GM23248 (cell line): ENCODE results near the gene HMG20A. TPM values are rescaled to one million over a fixed set of nuclear protein-coding genes. Genes with fewer than 3 reads are reported as not detected.

Experiments
- DNase-seq: peaks from one replicate; pipeline ENCODE4 v3.0.0-alpha.2; 2015
- H2AFZ ChIP-seq: fragments of 200-600 bp; sonication (generic); 2 replicates; pipeline ENCODE4 v1.6.1; 2016; ENCODE audit warnings: antibody characterized with exemption
- H3F3A ChIP-seq: fragments of 200-600 bp; sonication (generic); 2 replicates; pipeline ENCODE4 v1.6.1; 2016; ENCODE audit warnings: mild to moderate bottlenecking, antibody characterized with exemption, mixed run types; ENCODE audit not compliant: insufficient read depth
- H3K27ac ChIP-seq: fragments of 200-600 bp; sonication (generic); 2 replicates; pipeline ENCODE4 v1.5.1; 2016; ENCODE audit warnings: mild to moderate bottlenecking
- H3K27me3 ChIP-seq: fragments of 200-600 bp; sonication (generic); replicated peaks from 2 replicates; pipeline ENCODE4 v1.6.1; 2016; ENCODE audit warnings: mild to moderate bottlenecking; ENCODE audit not compliant: insufficient read depth
- H3K36me3 ChIP-seq: fragments of 200-600 bp; sonication (generic); 2 replicates; pipeline ENCODE4 v1.6.1; 2016; ENCODE audit warnings: low read depth, mild to moderate bottlenecking
- H3K4me1 ChIP-seq: fragments of 200-600 bp; sonication (generic); 2 replicates; pipeline ENCODE4 v1.6.1; 2016; ENCODE audit warnings: mild to moderate bottlenecking; ENCODE audit not compliant: insufficient read depth
- H3K4me2 ChIP-seq: fragments of 200-600 bp; sonication (generic); one replicate; pipeline ENCODE4 v1.6.1; 2016; ENCODE audit warnings: mild to moderate bottlenecking; ENCODE audit not compliant: unreplicated experiment
- H3K4me3 ChIP-seq: fragments of 200-600 bp; sonication (generic); 2 replicates; pipeline ENCODE4 v1.5.1; 2016; ENCODE audit warnings: mild to moderate bottlenecking
- H3K79me2 ChIP-seq: fragments of 200-600 bp; sonication (generic); 2 replicates; pipeline ENCODE4 v1.6.1; 2016; ENCODE audit warnings: mild to moderate bottlenecking; ENCODE audit not compliant: insufficient read depth
- H3K9ac ChIP-seq: fragments of 200-600 bp; sonication (generic); 2 replicates; pipeline ENCODE4 v1.6.1; 2016; ENCODE audit warnings: mild to moderate bottlenecking
- H3K9me2 ChIP-seq: fragments of 200-600 bp; sonication (generic); 2 replicates; pipeline ENCODE4 v1.6.1; 2016; ENCODE audit warnings: mixed run types, mild to moderate bottlenecking, moderate library complexity; ENCODE audit not compliant: insufficient read depth
- H3K9me3 ChIP-seq: fragments of 200-600 bp; sonication (generic); one replicate; pipeline ENCODE4 v1.6.1; 2017; ENCODE audit warnings: low read depth
- H4K20me1 ChIP-seq: fragments of 200-600 bp; sonication (generic); 2 replicates; pipeline ENCODE4 v1.6.0; 2016; ENCODE audit not compliant: insufficient read depth
- EZH2 ChIP-seq: fragments of 200-600 bp; sonication (generic); IDR thresholded peaks from 2 replicates; pipeline ENCODE4 v1.6.1; 2018; ENCODE audit warnings: antibody characterized with exemption, mild to moderate bottlenecking; ENCODE audit not compliant: insufficient read depth, poor library complexity, severe bottlenecking
- EZH2phosphoT487 ChIP-seq: fragments of 200-600 bp; sonication (generic); IDR thresholded peaks from 2 replicates; pipeline ENCODE4 v1.6.1; 2018; ENCODE audit warnings: antibody characterized with exemption, moderate library complexity, mild to moderate bottlenecking, low read depth; ENCODE audit not compliant: insufficient read depth
- WGBS, 2 experiments: methylation state at CpG; one replicate each; pipeline ENCODE4 v1.1.6; 2015 to 2017; ENCODE audit warnings: low lambda C conversion rate in 2 of 2, low coverage in 1 of 2; ENCODE audit errors: missing lambda C conversion rate in 2 of 2; 5-methylcytosine and 5-hydroxymethylcytosine counted together
- in situ Hi-C: fragments of 300-500 bp; cut with MboI; formaldehyde crosslinking; loops from 2 replicates; pipeline ENCODE4 v1.15.0; 2020
- polyA plus RNA-seq: library from polyadenylated mRNA; unstranded; fragments of >200 nt; fragmentation: Nextera tagmentation; extraction: Ambion mirVana; gene quantifications from 2 replicates; pipeline ENCODE4 v1.2.1, GENCODE V29; 2016
- total RNA-seq: library from RNA; depleted of rRNA; stranded (reverse); fragments of >200 nt; shearing (Covaris generic); gene quantifications from 2 replicates; pipeline ENCODE4 v1.2.3, GENCODE V29; 2014

Gene HMG20A
- total and polyA plus RNA-seq, 2 experiments from 2014 or later: 15.1 to 25.1 TPM

DNA sequence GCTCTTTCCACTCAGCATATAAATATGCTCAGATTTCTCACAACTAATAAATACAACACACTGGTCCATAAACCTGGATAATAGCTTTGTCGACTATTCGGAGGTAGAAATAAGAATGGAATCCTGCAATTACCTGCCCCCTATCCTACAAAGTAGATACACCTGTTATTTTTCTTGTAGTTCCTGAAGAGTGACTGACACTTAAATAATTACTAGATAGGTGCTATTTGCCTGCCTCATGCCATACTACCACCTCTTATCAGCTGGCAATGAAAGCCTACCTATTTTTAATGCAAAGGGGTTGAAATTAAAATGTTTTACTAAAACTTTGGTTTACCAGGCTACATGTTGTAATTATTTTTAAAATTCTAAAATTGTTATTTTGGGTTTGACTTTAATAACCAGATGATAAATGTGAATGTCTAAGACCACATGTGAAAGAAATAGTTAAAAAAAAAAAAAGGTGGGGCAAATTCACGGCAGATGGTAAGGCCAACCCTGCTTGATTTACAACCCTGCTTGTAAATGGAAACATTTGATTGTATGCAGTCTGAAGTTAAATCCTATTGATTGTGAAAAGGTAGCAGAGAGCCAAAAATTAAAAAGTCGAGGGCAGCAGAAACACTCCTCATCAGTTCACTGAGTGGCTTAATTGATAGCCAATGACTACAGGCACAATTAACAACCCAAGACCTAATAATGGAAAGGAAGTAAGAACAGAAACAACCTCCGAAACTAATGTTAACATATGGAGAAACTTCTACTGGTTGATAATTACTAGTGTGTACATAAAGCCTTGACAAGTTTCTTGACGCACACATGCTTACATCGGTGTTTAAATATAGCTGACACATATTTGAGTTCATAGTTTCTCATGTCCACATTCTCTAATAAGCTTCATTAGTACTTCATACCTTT is 9.7 kb upstream of the HMG20A start:
- H3K36me3 ChIP-seq: no peaks in the 10 kb centered on the region
- H3F3A ChIP-seq: peaks cover 9% of the 10 kb centered on the region
- no peak overlapping the region for H3K9ac ChIP-seq
- no peak for TF ChIP-seq EZH2
- TF ChIP-seq EZH2phosphoT487: no peak
- in situ Hi-C loops: no loop called here
- H3K27ac ChIP-seq: no peak overlapping the region
- H4K20me1 ChIP-seq: 0 out of 2 replicates have a peak, but pooled peaks cover 16% of the 10 kb centered on the region
- H3K9me3 ChIP-seq: no peaks in the 10 kb centered on the region
- H3K27me3 ChIP-seq: no peaks in the 10 kb centered on the region
- peaks cover 24% of the 10 kb centered on the region for H3K4me1 ChIP-seq
- peaks cover 100% of the 10 kb centered on the region for H3K79me2 ChIP-seq
- 70 to 71% methylated on average over 7 of the region's 7 CpGs for WGBS, 2 experiments
- no peaks in the 10 kb centered on the region for H3K9me2 ChIP-seq
- H3K4me3 ChIP-seq: no peak overlapping the region
- no peak overlapping the region for H3K4me2 ChIP-seq
- DNase-seq: no peak
- H2AFZ ChIP-seq: no peak overlapping the region

DNA sequence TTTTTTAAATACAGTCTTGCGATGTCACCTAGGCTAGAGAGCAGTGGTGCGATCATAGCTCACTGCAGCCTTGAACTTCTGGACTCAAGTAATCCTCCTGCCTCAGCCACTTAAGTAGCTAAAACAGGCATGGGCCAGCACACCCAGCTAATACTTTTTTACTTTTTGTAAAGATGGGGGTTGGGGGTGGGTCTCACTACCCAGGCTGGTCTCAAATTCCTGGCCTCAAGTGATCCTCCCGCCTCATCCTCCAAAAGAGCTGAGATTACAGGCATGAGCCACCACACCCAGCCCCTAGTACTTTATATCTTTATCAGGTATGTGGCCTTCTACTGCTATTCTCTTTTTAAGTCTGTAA is 9.1 kb upstream of the HMG20A start:
- Histone ChIP-seq H3K27me3 (no peaks in the 10 kb centered on the region), H3K9me3 (no peaks in the 10 kb centered on the region), H3F3A (peaks cover 15% of the 10 kb centered on the region), H3K36me3 (no peaks in the 10 kb centered on the region), H3K79me2 (peaks cover 100% of the 10 kb centered on the region), H3K9me2 (no peaks in the 10 kb centered on the region), H2AFZ (no peak overlapping the region), H3K4me3 (no peak overlapping the region), H3K4me2 (no peak overlapping the region), H3K4me1 (peaks cover 31% of the 10 kb centered on the region), H4K20me1 (0 out of 2 replicates have a peak, but pooled peaks cover 19% of the 10 kb centered on the region), H3K27ac (no peak overlapping the region), H3K9ac (no peak overlapping the region)
- WGBS, 2 experiments: 98 to 99% methylated on average over 3 of the region's 3 CpGs
- DNase-seq: no peak
- no peak for TF ChIP-seq EZH2phosphoT487
- no peak for TF ChIP-seq EZH2
- in situ Hi-C loops: no loop called here

DNA sequence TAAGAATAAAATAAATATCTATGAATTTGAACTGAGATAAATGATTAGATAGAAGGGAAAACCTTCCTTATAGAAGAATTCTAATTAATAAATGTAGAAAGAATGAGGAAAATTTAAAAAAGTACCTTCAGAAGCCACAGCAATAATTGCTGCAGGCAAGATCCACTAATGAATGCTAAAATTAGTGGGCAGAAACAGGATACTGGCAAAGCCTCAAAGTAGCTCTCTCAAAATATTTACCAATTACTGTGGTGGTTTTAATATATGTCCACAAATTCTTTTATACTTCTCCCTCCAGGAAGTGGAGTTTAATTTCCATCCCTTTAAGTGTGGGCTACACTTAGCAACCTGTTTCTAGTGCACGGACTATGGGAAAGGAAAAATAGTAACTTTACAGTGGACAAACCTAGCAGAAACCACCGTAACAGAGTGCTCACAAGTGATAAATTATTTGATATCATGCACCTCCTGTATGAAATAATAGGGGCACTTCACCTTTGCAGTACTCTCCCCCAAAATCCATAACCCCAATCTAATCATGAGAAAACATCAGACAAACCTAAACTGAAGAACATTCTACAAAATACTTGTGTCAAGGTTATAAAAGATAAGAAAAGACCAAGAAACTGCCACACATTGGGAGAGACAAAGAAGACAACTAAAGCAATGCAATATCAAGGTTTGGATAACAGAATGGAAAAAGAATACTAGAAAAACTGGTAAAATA is 7.6 kb upstream of the HMG20A start:
- Histone ChIP-seq H3K27me3 (no peaks in the 10 kb centered on the region), H3K27ac (no peak overlapping the region), H2AFZ (no peak overlapping the region), H3K36me3 (no peaks in the 10 kb centered on the region), H3K9ac (no peak overlapping the region), H4K20me1 (peaks cover 26% of the 10 kb centered on the region; the same call in 1 of the 2 replicates), H3K4me2 (no peak overlapping the region), H3K9me2 (no peaks in the 10 kb centered on the region), H3F3A (peaks cover 23% of the 10 kb centered on the region), H3K9me3 (no peaks in the 10 kb centered on the region), H3K4me1 (peaks cover 45% of the 10 kb centered on the region), H3K4me3 (no peak overlapping the region), H3K79me2 (peaks cover 99% of the 10 kb centered on the region)
- in situ Hi-C loops: no loop called here
- 56 to 67% methylated on average over 2 of the region's 2 CpGs for WGBS, 2 experiments
- TF ChIP-seq EZH2 (no peak), EZH2phosphoT487 (no peak)
- DNase-seq: no peak

DNA sequence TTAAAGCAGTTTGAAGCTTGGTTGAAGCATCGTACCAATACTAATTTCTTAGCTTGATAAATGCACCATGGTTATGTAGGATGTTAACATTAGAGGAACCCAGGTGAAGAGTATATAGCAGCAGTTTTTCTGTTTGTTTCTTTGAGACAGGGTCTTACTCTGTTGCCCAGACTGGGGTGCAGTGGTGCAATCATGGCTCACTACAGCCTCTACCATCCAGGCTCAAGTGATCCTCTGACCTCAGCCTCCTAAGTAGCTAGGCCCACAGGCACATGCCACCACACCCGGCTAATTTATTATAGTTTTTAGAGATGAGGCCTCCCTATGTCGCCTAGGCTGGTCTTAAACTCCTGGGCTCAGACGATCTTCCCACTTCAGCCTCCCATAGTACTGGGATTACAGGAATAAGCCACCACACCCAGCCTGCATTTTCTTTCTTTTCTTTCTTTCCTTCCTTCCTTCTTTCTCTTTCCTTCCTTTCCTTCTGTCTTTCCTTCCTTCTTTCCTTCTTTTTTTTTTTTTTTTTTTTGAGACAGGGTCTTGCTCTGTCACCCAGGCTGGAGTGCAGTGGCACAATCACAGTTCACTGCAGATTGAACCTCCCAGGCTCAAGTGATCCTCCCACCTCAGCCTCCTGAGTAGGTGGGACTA is 6.9 kb upstream of the HMG20A start:
- Histone ChIP-seq H3K9me2 (no peaks in the 10 kb centered on the region), H3K27me3 (no peaks in the 10 kb centered on the region), H3K9ac (no peak overlapping the region), H4K20me1 (peaks cover 27% of the 10 kb centered on the region; the same call in 1 of the 2 replicates), H3F3A (peaks cover 30% of the 10 kb centered on the region), H3K9me3 (no peaks in the 10 kb centered on the region), H3K79me2 (peaks cover 99% of the 10 kb centered on the region), H2AFZ (no peak overlapping the region), H3K4me1 (peaks cover 45% of the 10 kb centered on the region), H3K27ac (no peak overlapping the region), H3K4me3 (no peak overlapping the region), H3K36me3 (no peaks in the 10 kb centered on the region), H3K4me2 (no peak overlapping the region)
- no peak for TF ChIP-seq EZH2phosphoT487
- no peak for TF ChIP-seq EZH2
- in situ Hi-C loops: no loop called here
- DNase-seq: no peak
- 91 to 95% methylated on average over 4 of the region's 4 CpGs for WGBS, 2 experiments
